Sigmoid colon (tissue), 7 donors: Measurements from ENCODE around the gene SYNC. TPM values are rescaled to one million over a fixed set of nuclear protein-coding genes. Genes with fewer than 3 reads are reported as not detected.
"Not testable (repeated sequence)": the region's sequence is repeated elsewhere in the genome, so short reads cannot be mapped to it uniquely, and the experiment has no call there.

Experiments
- DNase-seq: peaks from one replicate; pipeline ENCODE4 v3.0.0-alpha.2; 2019
- H3K27ac ChIP-seq, 4 donors: fragments of 200-600 bp; sonication (generic); one replicate each; pipeline ENCODE4 v1.5.1; 2016 to 2019; ENCODE audit warnings: mild to moderate bottlenecking in 1 of 4
- H3K27me3 ChIP-seq, 3 donors: fragments of 200-600 bp; sonication (generic); one replicate each; pipeline ENCODE4 v1.5.1; 2019; ENCODE audit warnings: mild to moderate bottlenecking in 1 of 3
- H3K36me3 ChIP-seq, 4 donors: fragments of 200-600 bp; sonication (generic); one replicate each; pipeline ENCODE4 v1.5.1; 2016 to 2019
- H3K4me1 ChIP-seq, 4 donors: fragments of 200-600 bp; sonication (generic); one replicate each; pipeline ENCODE4 v1.5.1; 2017 to 2019
- H3K4me3 ChIP-seq, 4 donors: fragments of 200-600 bp; sonication (generic); one replicate each; pipeline ENCODE4 v1.5.1; 2017 to 2019; ENCODE audit warnings: mild to moderate bottlenecking in 2 of 4, moderate library complexity in 1 of 4
- H3K9me3 ChIP-seq, 4 donors: fragments of 200-600 bp in 3 of 4; sonication (generic) in 3 of 4; one replicate each; pipeline versions ENCODE4 v1.5.1 to v1.6.1; 2013 to 2019
- CTCF ChIP-seq, 4 experiments: fragments of 450-650 bp in 3 of 4; fragments of 200-600 bp in 1 of 4; IDR thresholded peaks; one replicate each; pipeline ENCODE4 v1.5.1; 2016 to 2019; ENCODE audit warnings: antibody characterized with exemption in 4 of 4, mild to moderate bottlenecking in 3 of 4, moderate library complexity in 2 of 4
- EP300 ChIP-seq, 4 donors: sonication (generic); formaldehyde crosslinking; IDR thresholded peaks; one replicate each; pipeline ENCODE4 v1.6.1; 2017; ENCODE audit warnings: antibody characterized with exemption in 4 of 4
- POLR2A ChIP-seq, 2 donors: fragments of 450-650 bp; IDR thresholded peaks; one replicate each; pipeline ENCODE4 v1.6.1; 2016; ENCODE audit warnings: antibody characterized with exemption in 2 of 2, mild to moderate bottlenecking in 2 of 2, moderate library complexity in 2 of 2
- POLR2AphosphoS5 ChIP-seq, 4 donors: sonication (generic); formaldehyde crosslinking; IDR thresholded peaks; one replicate each; pipeline ENCODE4 v1.6.1; 2017; ENCODE audit warnings: antibody characterized with exemption in 4 of 4
- WGBS, 2 donors: extraction: QIAGEN DNeasy Blood & Tissue Kit; methylation state at CpG; one replicate each; pipeline ENCODE4 v1.1.7; 2013; 5-methylcytosine and 5-hydroxymethylcytosine counted together
- intact Hi-C: fragments of 100-400 bp; cut with DNase I; formaldehyde crosslinking; loops from one replicate; pipeline ENCODE4 v1.15.1; 2023
- polyA plus RNA-seq, 3 donors: library from polyadenylated mRNA; stranded (reverse); fragments of 200-250 nt; gene quantifications; one replicate each; pipeline ENCODE4 v1.2.3, GENCODE V29; 2013
- small RNA-seq, 3 donors: library from RNA; depleted of rRNA; stranded (forward); fragments of <200 nt; gene quantifications; one replicate each; pipeline ENCODE3, GENCODE V24; 2016
- total RNA-seq, 4 donors: library from RNA; depleted of rRNA; stranded (reverse); fragments of >200 nt; gene quantifications; one replicate each; pipeline ENCODE4 v1.1.0, GENCODE V29; 2016
- donor health status: healthy with polysubstance abuse.
- donor health status: Bipolar disorder and iron deficiency.
- donor health status: healthy.

Gene SYNC
- total and polyA plus RNA-seq, 7 donors, result 6.9 to 87.5 (median 22.5) TPM

GRCh38 chr1:32636914-32637645 is 65.5 kb downstream of the SYNC start:
- no peak for DNase-seq
- Histone ChIP-seq H3K36me3 (peaks cover 0 to 24% (median 4%) of the 10 kb centered on the region in 4 donors), H3K27ac (no peak overlapping the region), H3K9me3 (no peaks in the 10 kb centered on the region), H3K27me3 (no peaks in the 10 kb centered on the region), H3K4me1 (no peaks in the 10 kb centered on the region), H3K4me3 (no peak overlapping the region)
- 66 to 82% methylated on average over 16 of the region's 16 CpGs for WGBS, 2 donors
- intact Hi-C loops, result no loop called here
- TF ChIP-seq EP300 (IDR thresholded peaks at IDR 0.05) (no peak), CTCF (IDR thresholded peaks at IDR 0.05) (no peak), POLR2A (IDR thresholded peaks at IDR 0.05) (no peak), POLR2AphosphoS5 (IDR thresholded peaks at IDR 0.05) (no peak)

DNA sequence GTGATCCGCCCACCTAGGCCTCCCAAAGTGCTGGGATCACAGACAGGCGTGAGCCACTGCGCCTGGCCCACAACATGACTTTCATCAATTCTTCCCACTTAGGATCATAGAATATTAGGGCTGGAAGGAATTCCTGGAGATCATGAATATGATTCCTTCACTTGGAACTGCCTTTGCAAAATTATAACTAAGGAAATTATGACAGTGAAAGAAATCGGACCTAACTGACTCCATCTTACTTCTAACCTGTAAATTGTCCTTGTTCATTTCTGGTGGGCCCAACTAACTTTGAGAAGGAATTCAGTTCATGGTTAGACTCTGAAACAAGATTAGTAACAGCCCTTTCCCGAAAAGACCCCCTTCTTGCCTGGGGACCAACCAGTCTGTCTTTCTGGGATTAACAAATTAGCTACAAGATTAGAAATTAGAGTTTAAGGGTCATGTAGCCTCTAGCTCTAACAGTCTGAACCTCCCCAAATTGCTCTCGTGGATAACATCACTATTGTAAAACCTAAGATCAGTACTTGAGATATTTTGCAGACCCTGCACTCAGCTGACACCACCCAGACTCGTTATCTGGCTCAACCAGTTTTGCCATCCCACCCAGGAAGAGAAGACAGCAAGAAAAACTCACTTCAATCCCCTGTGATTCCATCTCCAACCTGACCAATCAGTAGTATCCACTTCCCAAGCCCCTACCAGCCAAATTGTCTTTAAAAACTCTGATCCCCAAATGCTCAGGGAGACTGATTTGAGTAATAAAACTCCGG is 66.9 kb downstream of the SYNC start:
- Histone ChIP-seq H3K36me3 (peaks cover 0 to 36% (median 4%) of the 10 kb centered on the region in 4 donors), H3K27ac (no peak overlapping the region), H3K9me3 (no peaks in the 10 kb centered on the region), H3K4me3 (no peak overlapping the region), H3K4me1 (no peaks in the 10 kb centered on the region), H3K27me3 (no peaks in the 10 kb centered on the region)
- intact Hi-C loops, result no loop called here
- DNase-seq, result no peak
- TF ChIP-seq CTCF (IDR thresholded peaks at IDR 0.05), result no peak
- no peak for TF ChIP-seq EP300 (IDR thresholded peaks at IDR 0.05)
- no peak for TF ChIP-seq POLR2AphosphoS5 (IDR thresholded peaks at IDR 0.05)
- no peak for TF ChIP-seq POLR2A (IDR thresholded peaks at IDR 0.05)
- WGBS, 2 donors, result 93 to 94% methylated on average over 8 of the region's 8 CpGs

GRCh38 chr1:32632829-32633228 is 69.7 kb downstream of the SYNC start:
- DNase-seq, result no peak
- H3K36me3 ChIP-seq, result peaks cover 0 to 61% (median 14%) of the 10 kb centered on the region in 4 donors

GRCh38 chr1:32630173-32630572 is 72.4 kb downstream of the SYNC start:
- H3K27me3 ChIP-seq, H3K4me3 ChIP-seq, H3K4me1 ChIP-seq, DNase-seq, intact Hi-C loops, H3K27ac ChIP-seq, H3K9me3 ChIP-seq: not testable (repeated sequence)
- WGBS, 2 donors, result 98 to 99% methylated on average over 4 of the region's 4 CpGs
- H3K36me3 ChIP-seq, result peaks cover 0 to 78% (median 21%) of the 10 kb centered on the region in 4 donors

More at GRCh38 chr1:32632829-32633228, 69.7 kb downstream of the SYNC start:
- TF ChIP-seq POLR2AphosphoS5 (IDR thresholded peaks at IDR 0.05), result no peak
- no peaks in the 10 kb centered on the region for H3K4me1 ChIP-seq
- no peak overlapping the region for H3K27ac ChIP-seq
- intact Hi-C loops, result no loop called here
- 81 to 85% methylated on average over 2 of the region's 2 CpGs for WGBS, 2 donors
- no peak overlapping the region for H3K4me3 ChIP-seq
- no peaks in the 10 kb centered on the region for H3K9me3 ChIP-seq
- H3K27me3 ChIP-seq, result no peaks in the 10 kb centered on the region

Small RNA genes lying within 50 kb of the gene (small RNA-seq; reads per million reads assigned to genes)
- 0 reads per million in 3 donors for gene RF00019

Other genes starting within 250 kb of the SYNC start
- gene ZBTB8B, start 237.7 kb downstream of the SYNC start, total RNA-seq, result under 1 TPM in 3 of 4 donors, not detected in 1; under 0.01 TPM
- gene ZBTB8B, start 237.7 kb downstream of the SYNC start, polyA plus RNA-seq, result under 1 TPM in 1 of 3 donors, not detected in 2; 0.01 TPM
- gene ZBTB8A, start 163.3 kb downstream of the SYNC start, total RNA-seq, result 10 to 100 TPM in 1 of 4 donors, 1 to 10 TPM in 3; 5.6 to 10.8 (median 7.0) TPM
- 1 to 10 TPM; 1.8 to 2.4 (median 2.1) TPM for gene ZBTB8A, start 163.3 kb downstream of the SYNC start, polyA plus RNA-seq
- 10 to 100 TPM; 19.9 to 40.3 (median 36.8) TPM for gene ZBTB8OS, start 52.2 kb downstream of the SYNC start, total RNA-seq
- 10 to 100 TPM; 51.9 to 97.3 (median 89.5) TPM for gene ZBTB8OS, start 52.2 kb downstream of the SYNC start, polyA plus RNA-seq
- 100 to 1,000 TPM in 3 of 4 donors, 10 to 100 TPM in 1; 91.8 to 118 (median 108) TPM for gene RBBP4, start 51.6 kb downstream of the SYNC start, total RNA-seq
- gene RBBP4, start 51.6 kb downstream of the SYNC start, polyA plus RNA-seq, result 10 to 100 TPM; 54.1 to 81.1 (median 59.9) TPM
- gene YARS1, start 114.6 kb upstream of the SYNC start, total RNA-seq, result 10 to 100 TPM; 29.6 to 46.8 (median 37.6) TPM
- gene YARS1, start 114.6 kb upstream of the SYNC start, polyA plus RNA-seq, result 10 to 100 TPM; 28.7 to 65.2 (median 33.6) TPM
- gene S100PBP, start 114.9 kb upstream of the SYNC start, total RNA-seq, result 10 to 100 TPM; 25.2 to 50.7 (median 28.9) TPM
- gene S100PBP, start 114.9 kb upstream of the SYNC start, polyA plus RNA-seq, result 10 to 100 TPM in 2 of 3 donors, 1 to 10 TPM in 1; 3.2 to 12.7 (median 10.2) TPM
- gene FNDC5, start 168.1 kb upstream of the SYNC start, total RNA-seq, result 10 to 100 TPM in 1 of 4 donors, 1 to 10 TPM in 1, under 1 TPM in 2; 0.41 to 10.2 (median 1.6) TPM
- 1 to 10 TPM in 1 of 3 donors, under 1 TPM in 1, not detected in 1; 0.20 to 1.2 TPM for gene FNDC5, start 168.1 kb upstream of the SYNC start, polyA plus RNA-seq
- gene HPCA, start 183.7 kb upstream of the SYNC start, total RNA-seq, result not detected
- 1 to 10 TPM; 1.2 to 1.9 (median 1.8) TPM for gene HPCA, start 183.7 kb upstream of the SYNC start, polyA plus RNA-seq
- gene TMEM54, start 198.6 kb upstream of the SYNC start, total RNA-seq, result 100 to 1,000 TPM in 1 of 4 donors, 10 to 100 TPM in 3; 47.4 to 135 (median 57.9) TPM
- gene TMEM54, start 198.6 kb upstream of the SYNC start, polyA plus RNA-seq, result 100 to 1,000 TPM; 699 to 799 (median 707) TPM